ENCODE data around the gene CIAO3.

CIAO3 gene

GRCh38 chr16:687499-687898 lies 53.3 kb downstream of the CIAO3 start:
- no peak for DNase-seq

- no peak for DNase-seq
Measured at GRCh38 chr16:686459-687260, 54.1 kb downstream of the CIAO3 start.

- DNase-seq = no peak
Measured at GRCh38 chr16:685967-686366, 54.8 kb downstream of the CIAO3 start.

GRCh38 chr16:684961-685696 lies 55.7 kb downstream of the CIAO3 start:
- DNase-seq = no peak

GRCh38 chr16:684071-684794 lies 56.6 kb downstream of the CIAO3 start, which contains the start of gene JMJD8:
Gene JMJD8, minus strand, starts transcription at chr16:684334. Its CDS starts 15 bp downstream, at chr16:684319.
- peak; percentile 89 to 93 for DNase-seq

- no peak for DNase-seq
Measured at GRCh38 chr16:683396-684070, 57.3 kb downstream of the CIAO3 start.

- DNase-seq = no peak
Measured at GRCh38 chr16:682493-683395, 58.1 kb downstream of the CIAO3 start.

GRCh38 chr16:681746-682427 lies 58.9 kb downstream of the CIAO3 start:
- DNase-seq = no peak

- no peak for DNase-seq
Measured at GRCh38 chr16:680967-681745, 59.6 kb downstream of the CIAO3 start.

- DNase-seq = no peak
Measured at GRCh38 chr16:680625-680945, 60.2 kb downstream of the CIAO3 start.

GRCh38 chr16:679814-680624 lies 60.8 kb downstream of the CIAO3 start, which contains the start of gene STUB1:
Gene STUB1, plus strand, starts transcription at chr16:680410. Its CDS starts 116 bp downstream, at chr16:680526.
- DNase-seq = peak; percentile 78 to 93

Data from hippocampal formation (tissue), 2 donors.